Transverse colon (tissue), 4 donors: Measurements from ENCODE around the gene CDC7.

ENCODE experiments used
- CTCF ChIP-seq, 5 experiments: fragments of 200-600 bp in 3 of 5; fragments of 450-650 bp in 2 of 5; sonication (generic) in 3 of 5; IDR thresholded peaks; 1 replicate in 2 of 5; 2 replicates in 3 of 5; pipeline ENCODE4 v1.5.1; 2016 to 2017; ENCODE audit warnings: antibody characterized with exemption in 5 of 5, inconsistent platforms in 3 of 5, mild to moderate bottlenecking in 2 of 5, moderate library complexity in 1 of 5
- POLR2A ChIP-seq: fragments of 450-650 bp; IDR thresholded peaks from one replicate; pipeline ENCODE4 v1.6.1; 2016; ENCODE audit warnings: antibody characterized with exemption, mild to moderate bottlenecking, moderate library complexity
- POLR2AphosphoS5 ChIP-seq, 3 donors: sonication (generic); formaldehyde crosslinking; IDR thresholded peaks; one replicate each; pipeline ENCODE4 v1.6.1; 2016; ENCODE audit warnings: antibody characterized with exemption in 3 of 3

GRCh38 chr1:91556556-91556955 lies 55.9 kb downstream of the CDC7 start:
- TF ChIP-seq POLR2AphosphoS5 (IDR thresholded peaks at IDR 0.05), result no peak
- TF ChIP-seq CTCF (IDR thresholded peaks at IDR 0.05), result no peak
- no peak for TF ChIP-seq POLR2A
